Memory B cell (primary cell): ENCODE data around the gene MDM1.

Source experiments
- ATAC-seq: fragments of 150-1000 bp; cut with Tn5 transposase; 2 replicates; pipeline ENCODE4 v1.10.0; 2021; ENCODE audit warnings: low read depth, mild to moderate bottlenecking, moderate library complexity
- DNase-seq, 2 donors: peaks; one replicate each; pipeline ENCODE4 v3.0.0; 2022; ENCODE audit warnings: low spot score in 2 of 2
- H3K27ac Mint-ChIP-seq: one replicate; pipeline ENCODE4 v1.8.0; 2022; ENCODE audit warnings: mild to moderate bottlenecking, moderate library complexity, mixed read lengths
- H3K27me3 Mint-ChIP-seq: one replicate; pipeline ENCODE4 v1.8.0; 2022; ENCODE audit warnings: mixed read lengths
- H3K36me3 Mint-ChIP-seq: one replicate; pipeline ENCODE4 v1.8.0; 2022; ENCODE audit warnings: mild to moderate bottlenecking, mixed read lengths
- H3K4me1 Mint-ChIP-seq: one replicate; pipeline ENCODE4 v1.8.0; 2022; ENCODE audit warnings: mixed read lengths
- H3K4me3 Mint-ChIP-seq: one replicate; pipeline ENCODE4 v1.8.0; 2022; ENCODE audit warnings: mild to moderate bottlenecking, moderate library complexity, mixed read lengths
- H3K9me3 Mint-ChIP-seq: one replicate; pipeline ENCODE4 v1.8.0; 2022; ENCODE audit warnings: mixed read lengths

Gene MDM1, protein sequence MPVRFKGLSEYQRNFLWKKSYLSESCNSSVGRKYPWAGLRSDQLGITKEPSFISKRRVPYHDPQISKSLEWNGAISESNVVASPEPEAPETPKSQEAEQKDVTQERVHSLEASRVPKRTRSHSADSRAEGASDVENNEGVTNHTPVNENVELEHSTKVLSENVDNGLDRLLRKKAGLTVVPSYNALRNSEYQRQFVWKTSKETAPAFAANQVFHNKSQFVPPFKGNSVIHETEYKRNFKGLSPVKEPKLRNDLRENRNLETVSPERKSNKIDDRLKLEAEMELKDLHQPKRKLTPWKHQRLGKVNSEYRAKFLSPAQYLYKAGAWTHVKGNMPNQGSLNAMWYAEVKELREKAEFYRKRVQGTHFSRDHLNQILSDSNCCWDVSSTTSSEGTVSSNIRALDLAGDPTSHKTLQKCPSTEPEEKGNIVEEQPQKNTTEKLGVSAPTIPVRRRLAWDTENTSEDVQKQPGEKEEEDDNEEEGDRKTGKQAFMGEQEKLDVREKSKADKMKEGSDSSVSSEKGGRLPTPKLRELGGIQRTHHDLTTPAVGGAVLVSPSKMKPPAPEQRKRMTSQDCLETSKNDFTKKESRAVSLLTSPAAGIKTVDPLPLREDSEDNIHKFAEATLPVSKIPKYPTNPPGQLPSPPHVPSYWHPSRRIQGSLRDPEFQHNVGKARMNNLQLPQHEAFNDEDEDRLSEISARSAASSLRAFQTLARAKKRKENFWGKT

DNA sequence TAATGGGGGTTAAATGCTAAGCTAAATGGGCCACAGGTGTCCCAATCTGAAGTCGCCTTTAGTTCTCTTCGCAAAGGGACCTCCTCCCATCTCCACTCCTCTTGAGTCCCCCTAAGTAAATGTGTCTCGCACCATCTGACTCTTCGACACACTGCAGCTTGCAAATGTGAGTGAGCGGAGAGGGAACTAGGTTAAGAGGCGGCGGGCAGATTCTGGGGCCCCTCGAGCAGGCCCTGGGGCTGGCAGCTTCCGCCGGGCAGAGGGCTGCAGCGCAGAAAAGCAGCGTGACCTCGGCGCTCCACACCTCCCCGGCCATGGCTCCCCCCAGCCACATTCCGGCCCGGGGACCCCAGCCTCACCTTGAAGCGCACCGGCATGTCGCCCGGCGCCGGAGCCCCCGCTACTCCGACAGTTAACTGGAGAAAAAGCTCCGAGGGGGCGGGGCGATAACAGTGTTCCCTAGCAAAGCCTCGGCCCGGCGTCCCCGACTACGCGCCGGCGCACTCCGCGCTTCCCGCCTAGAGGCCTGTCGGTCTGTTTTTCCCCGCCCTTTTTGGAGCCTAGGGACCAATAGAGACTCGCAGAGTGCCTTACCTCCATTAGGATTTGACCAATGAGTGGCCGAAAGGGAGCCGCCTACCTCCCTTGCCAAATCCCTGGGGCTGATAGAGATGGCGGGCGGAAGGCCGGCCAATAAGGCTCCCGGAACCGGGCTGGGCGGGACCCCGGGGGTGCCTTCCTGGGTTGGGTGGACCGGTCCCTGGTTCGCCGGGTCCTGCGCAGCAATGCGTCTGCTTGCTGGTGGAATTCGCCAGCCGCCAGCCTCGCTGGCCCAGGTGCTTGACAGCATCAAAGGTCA, at the start of gene MDM1:
MDM1 (minus strand) TSS at position 494 of the 859 bp plus-strand sequence; CDS start at position 377, 117 bp downstream.
- peak within 1 kb of the TSS; percentile 90 for H3K4me3 Mint-ChIP-seq
- DNase-seq (peak; percentile 90 to 92), ATAC-seq (peak; percentile 92)
- H3K4me1 Mint-ChIP-seq: peaks cover 25% of the 10 kb centered on the region
- no peaks in the 10 kb centered on the region for H3K27me3 Mint-ChIP-seq
- no peaks in the 10 kb centered on the region for H3K9me3 Mint-ChIP-seq
- H3K27ac Mint-ChIP-seq: peak within 1 kb of the TSS; percentile 87
- peaks cover 8% of the 10 kb centered on the region for H3K36me3 Mint-ChIP-seq

DNA sequence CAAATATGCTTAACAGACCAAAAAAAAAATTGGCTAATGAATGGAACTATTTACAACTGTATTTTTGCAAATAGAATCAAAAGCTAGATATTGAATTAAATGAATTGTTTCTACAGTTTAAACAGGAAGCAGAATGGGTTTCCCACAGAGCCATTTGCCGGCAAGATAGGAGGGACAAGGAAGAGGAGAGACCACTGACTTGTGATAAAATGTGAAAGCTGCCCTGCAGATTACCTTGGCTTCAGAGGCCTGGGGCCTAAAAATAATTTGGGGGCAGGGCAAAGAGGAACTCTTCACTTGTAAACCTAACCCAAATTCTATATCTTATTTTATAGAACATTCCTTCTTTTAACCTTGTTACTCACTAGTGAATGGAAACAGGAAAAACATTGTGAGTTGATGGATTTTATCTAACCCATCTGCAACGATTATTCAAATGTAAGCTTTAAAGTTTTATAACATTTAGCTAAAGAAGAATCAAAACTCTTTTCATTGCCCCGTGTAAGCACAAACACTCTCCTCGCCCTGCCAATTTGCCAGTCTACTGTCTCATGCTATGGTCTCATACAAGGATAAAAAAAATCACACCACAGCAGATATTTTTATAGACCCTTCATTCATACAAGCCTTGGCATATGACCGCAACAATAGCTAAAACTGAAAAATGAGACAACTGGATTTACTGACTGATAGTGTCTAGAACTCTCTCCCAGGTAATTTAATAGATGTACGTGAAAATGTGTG, 49.5 kb upstream of the MDM1 start:
- Mint-ChIP-seq H3K4me3 (no peak overlapping the region), H3K4me1 (no peaks in the 10 kb centered on the region), H3K27ac (no peak overlapping the region), H3K36me3 (peaks cover 2% of the 10 kb centered on the region), H3K27me3 (peaks cover 2% of the 10 kb centered on the region), H3K9me3 (peaks cover 1% of the 10 kb centered on the region)
- ATAC-seq: no peak
- DNase-seq: no peak

DNA sequence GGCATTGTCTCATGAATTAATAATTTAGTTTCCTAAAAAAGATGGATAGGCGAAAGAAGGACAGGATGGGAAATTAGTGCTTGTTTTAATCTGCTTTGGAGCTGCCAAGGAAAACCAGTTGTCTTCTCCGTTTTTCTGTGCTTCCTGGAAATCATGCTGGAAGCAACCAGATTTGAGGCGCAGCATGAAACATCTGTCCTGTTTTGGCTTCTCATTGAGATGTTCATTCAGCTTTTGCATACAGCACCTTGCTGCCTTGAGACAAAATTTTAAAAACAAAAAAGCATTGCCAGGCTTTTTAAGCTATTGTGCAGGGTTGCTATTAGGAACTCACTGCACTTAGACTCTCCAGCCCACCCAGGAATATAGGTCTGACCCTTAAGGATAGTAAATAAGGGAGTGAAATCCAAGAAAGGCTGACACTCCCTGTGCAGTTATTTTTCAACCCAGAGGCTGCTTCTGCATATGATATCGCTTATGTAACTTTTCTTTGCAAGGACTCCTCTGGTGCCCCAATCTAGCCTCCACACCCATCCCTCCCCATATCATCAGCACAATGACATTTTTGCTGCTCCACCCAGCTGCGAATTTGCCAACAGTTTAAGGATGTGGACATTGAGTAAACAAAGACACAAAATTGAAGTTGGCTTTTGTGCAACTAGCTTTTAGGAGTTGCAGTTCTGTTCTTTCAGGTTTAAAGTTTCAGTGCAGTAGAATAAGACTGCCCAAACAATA, 46.9 kb upstream of the MDM1 start:
- Mint-ChIP-seq H3K36me3 (peaks cover 2% of the 10 kb centered on the region), H3K4me3 (no peak overlapping the region), H3K9me3 (peaks cover 1% of the 10 kb centered on the region), H3K4me1 (peaks cover 6% of the 10 kb centered on the region), H3K27me3 (peaks cover 2% of the 10 kb centered on the region), H3K27ac (no peak overlapping the region)
- ATAC-seq (no peak), DNase-seq (no peak)

DNA sequence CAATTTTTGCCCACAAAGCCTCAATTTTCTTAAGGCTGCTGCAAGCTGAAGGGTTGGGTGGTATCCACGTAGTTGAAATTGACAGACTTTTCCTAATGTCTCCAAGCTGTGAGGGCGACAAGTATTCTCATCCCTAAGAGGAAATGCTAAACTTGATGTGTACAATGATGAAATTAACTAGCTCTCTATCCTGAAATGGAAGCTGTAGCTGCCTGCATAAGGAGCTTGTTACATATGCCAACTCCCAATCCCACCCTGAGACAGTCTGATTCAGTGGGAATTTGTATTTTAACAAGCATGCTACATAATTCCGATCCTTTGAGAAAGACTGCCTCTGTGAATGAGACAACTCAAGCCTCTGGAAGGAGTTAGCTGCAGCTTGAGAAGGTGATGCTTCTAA, 45.7 kb upstream of the MDM1 start:
- Mint-ChIP-seq H3K4me1 (peaks cover 13% of the 10 kb centered on the region), H3K27ac (no peak overlapping the region)

DNA sequence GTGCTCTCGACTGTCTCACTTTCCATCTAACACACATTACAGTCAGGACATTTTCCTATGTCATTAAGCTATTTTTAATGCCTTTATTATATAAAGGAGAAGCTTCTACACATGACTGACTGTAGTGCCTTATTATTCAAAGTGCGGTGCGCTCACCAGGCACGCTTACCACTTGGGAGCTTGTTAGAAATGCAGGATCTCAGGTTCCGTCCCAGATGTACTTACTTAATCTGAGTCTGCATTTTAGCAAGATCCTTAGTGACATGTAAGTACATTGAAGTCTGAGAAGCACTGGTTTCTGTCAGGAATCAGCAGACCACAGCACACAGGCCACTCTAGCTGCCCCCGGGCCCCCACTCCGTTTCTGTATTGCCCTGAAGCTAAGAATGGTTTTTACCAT, 44.7 kb upstream of the MDM1 start:
- H3K9me3 Mint-ChIP-seq: no peaks in the 10 kb centered on the region
- no peaks in the 10 kb centered on the region for H3K27me3 Mint-ChIP-seq
- DNase-seq: no peak
- H3K36me3 Mint-ChIP-seq: no peaks in the 10 kb centered on the region
- no peak overlapping the region for H3K27ac Mint-ChIP-seq
- no peak for ATAC-seq
- peaks cover 16% of the 10 kb centered on the region for H3K4me1 Mint-ChIP-seq
- no peak overlapping the region for H3K4me3 Mint-ChIP-seq

More for the DNA sequence above, 45.7 kb upstream of the MDM1 start:
- ATAC-seq (no peak), DNase-seq (no peak)
- Mint-ChIP-seq H3K9me3 (no peaks in the 10 kb centered on the region), H3K36me3 (no peaks in the 10 kb centered on the region), H3K27me3 (no peaks in the 10 kb centered on the region), H3K4me3 (no peak overlapping the region)

DNA sequence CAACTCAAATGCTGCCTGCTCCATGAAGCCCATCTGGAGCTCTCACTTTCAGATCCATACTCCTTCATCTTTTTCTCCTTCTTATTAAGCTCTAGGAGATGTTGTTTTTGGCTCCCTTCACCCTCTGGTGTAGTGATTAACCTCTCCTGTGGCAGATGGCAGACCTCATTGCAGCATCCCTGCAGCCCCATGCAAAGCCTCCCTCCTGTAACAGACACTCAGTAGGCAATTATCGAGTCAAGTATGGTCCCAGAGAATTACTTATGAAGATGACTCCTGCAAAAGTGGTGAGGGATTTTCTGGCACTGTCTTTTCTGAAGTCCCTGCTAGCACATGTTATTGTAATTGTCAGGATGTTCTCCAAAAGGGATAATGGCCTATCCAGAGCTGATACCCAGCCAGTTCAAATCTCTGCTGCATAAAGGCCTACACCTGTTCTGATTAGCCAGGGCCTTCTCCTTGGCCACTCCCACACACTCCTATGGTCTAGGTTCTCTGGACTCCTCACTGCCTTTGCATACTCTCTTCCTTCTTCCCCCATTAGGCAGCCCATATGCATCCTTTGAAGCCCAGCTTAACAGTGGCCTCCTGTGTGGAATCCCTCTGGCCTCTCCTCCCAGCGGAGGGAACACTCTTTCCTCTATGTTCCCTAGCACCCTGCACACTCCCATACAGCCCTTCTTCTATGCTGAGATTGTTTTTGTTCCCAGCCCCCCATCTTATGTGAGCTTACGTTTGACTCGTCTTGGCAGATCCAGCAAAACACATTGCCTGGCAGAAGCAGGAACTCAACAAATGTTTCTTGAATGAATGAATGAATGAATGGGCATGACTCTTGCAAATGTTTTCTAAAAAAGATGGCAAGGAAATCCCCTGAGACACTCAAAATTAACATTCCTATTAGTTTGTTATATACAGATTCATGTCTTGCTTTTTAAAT, 43.9 kb upstream of the MDM1 start:
- Mint-ChIP-seq H3K4me1 (peaks cover 16% of the 10 kb centered on the region), H3K27me3 (no peaks in the 10 kb centered on the region), H3K27ac (peak overlapping the region; percentile 0), H3K36me3 (no peaks in the 10 kb centered on the region), H3K4me3 (no peak overlapping the region), H3K9me3 (no peaks in the 10 kb centered on the region)
- ATAC-seq: no peak
- no peak for DNase-seq

DNA sequence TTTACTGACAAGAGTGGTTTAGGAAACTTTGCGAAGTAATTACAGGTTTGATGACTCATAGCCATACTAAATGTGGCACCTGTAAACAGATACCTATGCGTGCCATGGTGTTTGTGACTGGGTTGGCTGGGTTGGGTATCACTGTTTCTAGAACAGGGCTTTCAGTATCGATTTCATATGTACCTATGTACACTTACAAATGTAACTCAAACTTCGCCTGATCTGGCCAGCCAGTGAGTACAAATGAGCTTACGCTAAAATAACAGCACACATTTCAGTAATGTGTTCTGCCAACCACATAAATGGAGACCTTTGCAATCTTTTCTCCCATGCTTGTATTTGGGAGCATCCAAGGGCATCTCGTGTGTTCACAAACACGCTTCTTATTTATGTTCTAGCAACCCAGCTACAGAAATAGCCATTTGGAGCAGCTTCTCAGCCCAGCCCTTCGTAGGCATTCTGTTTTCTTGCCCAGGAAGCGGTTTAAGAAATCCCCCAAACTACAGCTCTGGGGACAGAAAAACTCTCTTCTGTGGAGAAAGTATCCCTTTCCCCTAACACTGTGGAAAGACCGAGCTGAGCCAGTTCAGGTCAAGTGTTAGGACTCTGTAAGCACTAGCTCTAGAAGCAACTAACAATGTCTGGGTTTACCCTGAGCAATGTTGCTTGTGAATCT, 42.3 kb upstream of the MDM1 start:
- peaks cover 16% of the 10 kb centered on the region for H3K4me1 Mint-ChIP-seq
- H3K9me3 Mint-ChIP-seq: no peaks in the 10 kb centered on the region
- DNase-seq (peak in 1 of 2 donors; percentile 36), ATAC-seq (peak; percentile 90)
- peak overlapping the region; percentile 18 for H3K4me3 Mint-ChIP-seq
- H3K27me3 Mint-ChIP-seq: no peaks in the 10 kb centered on the region
- no peaks in the 10 kb centered on the region for H3K36me3 Mint-ChIP-seq
- H3K27ac Mint-ChIP-seq: peak overlapping the region; percentile 80

DNA sequence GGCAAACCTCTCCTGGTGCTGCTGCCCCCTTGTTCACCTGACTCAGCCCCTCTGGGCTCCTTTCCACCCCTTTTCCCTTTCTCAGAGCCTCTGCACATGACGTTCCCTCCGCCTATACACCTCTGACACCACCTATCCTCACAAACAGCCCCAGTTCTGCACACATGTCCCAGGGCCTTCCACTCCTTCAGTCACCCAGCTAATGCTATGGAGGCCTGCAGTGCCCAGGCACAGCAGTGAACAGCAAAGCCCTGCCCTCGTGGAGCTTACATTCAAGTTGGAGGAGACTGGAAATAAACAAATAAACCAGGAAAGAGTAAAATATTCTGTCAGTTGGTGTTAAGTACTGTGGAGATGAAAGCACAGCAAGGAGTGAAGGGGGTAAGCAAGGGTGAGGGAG, 38.5 kb upstream of the MDM1 start:
- Mint-ChIP-seq H3K4me3 (no peak overlapping the region), H3K36me3 (no peaks in the 10 kb centered on the region), H3K4me1 (peaks cover 26% of the 10 kb centered on the region), H3K9me3 (no peaks in the 10 kb centered on the region), H3K27ac (peak overlapping the region; percentile 72), H3K27me3 (no peaks in the 10 kb centered on the region)
- no peak for DNase-seq
- no peak for ATAC-seq

DNA sequence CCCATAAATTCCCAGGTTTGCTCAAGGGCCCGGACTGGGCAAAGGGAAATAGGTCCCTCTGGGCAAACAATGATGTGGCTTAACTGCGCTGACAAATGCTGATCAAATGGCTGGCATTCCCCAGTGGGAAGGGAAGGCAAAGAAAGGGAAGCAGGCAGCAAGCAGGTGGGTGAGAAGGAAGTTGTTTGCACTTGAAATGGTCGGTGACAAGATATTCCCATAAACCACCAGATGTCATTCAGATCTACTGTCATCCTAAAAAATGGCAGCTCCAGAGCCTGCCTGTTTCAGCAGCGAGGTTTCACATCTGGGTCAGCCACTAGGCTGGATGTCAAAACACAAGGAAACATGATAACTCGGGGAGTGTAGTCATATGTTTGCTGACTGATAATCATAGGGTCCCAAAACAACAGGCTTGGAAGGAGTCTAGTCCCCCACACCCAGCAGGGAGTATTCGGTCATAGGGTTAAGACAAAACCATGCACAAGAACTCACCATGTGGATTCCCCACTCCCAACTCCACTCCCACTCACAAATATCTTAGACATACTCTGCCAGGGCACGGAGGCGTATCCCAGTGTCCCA, 37.9 kb upstream of the MDM1 start:
- Mint-ChIP-seq H3K36me3 (no peaks in the 10 kb centered on the region), H3K27me3 (no peaks in the 10 kb centered on the region), H3K9me3 (no peaks in the 10 kb centered on the region), H3K4me1 (peaks cover 30% of the 10 kb centered on the region), H3K27ac (peak overlapping the region; percentile 72), H3K4me3 (no peak overlapping the region)
- no peak for DNase-seq
- no peak for ATAC-seq

DNA sequence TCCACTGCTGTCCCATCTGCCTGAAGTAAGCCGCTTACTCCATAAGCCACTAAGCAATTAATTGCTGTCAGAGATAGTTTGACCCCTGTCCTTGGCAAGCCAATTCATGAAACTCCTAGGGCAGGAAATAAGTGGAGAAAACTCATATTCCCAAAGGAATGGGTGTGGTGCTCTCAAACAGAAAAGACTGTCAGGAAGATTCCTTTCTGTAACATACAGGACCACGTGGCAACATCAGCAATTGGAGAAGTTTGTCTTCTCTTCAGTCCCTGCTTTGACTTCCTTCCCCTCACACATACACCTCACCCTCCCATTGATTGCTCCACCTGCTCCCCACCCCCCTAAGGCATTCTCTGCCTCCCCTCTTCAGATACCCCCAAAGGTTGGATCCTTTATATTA, 36.2 kb upstream of the MDM1 start:
- H3K4me1 Mint-ChIP-seq: peaks cover 34% of the 10 kb centered on the region
- H3K27ac Mint-ChIP-seq: peak overlapping the region; percentile 72
- ATAC-seq (no peak), DNase-seq (no peak)
- no peak overlapping the region for H3K4me3 Mint-ChIP-seq
- H3K9me3 Mint-ChIP-seq: no peaks in the 10 kb centered on the region
- no peaks in the 10 kb centered on the region for H3K36me3 Mint-ChIP-seq
- no peaks in the 10 kb centered on the region for H3K27me3 Mint-ChIP-seq

DNA sequence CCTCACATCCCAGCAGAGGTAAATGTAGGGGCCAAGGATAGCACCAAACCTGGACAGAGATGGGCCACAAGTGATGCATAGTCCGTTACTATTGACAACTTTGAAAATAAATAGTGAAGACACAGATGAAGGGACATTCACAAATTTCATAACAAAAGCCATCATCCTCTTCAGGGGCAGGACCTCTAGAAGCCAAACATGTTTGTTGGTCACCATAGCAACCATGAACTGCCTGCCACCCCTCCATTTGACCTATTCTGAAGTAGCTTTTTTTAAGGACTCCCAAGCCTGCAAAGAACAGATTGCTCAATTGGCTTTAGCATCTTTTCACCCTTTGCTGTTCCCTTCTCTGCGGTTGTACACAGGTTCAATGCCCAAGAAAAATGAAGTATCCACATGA, 35.7 kb upstream of the MDM1 start:
- ATAC-seq (peak; percentile 48), DNase-seq (peak in 1 of 2 donors; percentile 16)
- H3K4me3 Mint-ChIP-seq: no peak overlapping the region
- no peaks in the 10 kb centered on the region for H3K9me3 Mint-ChIP-seq
- peak overlapping the region; percentile 72 for H3K27ac Mint-ChIP-seq
- H3K36me3 Mint-ChIP-seq: no peaks in the 10 kb centered on the region
- peaks cover 32% of the 10 kb centered on the region for H3K4me1 Mint-ChIP-seq
- H3K27me3 Mint-ChIP-seq: no peaks in the 10 kb centered on the region
